Sciatic nerve (tissue), 2 donors: ENCODE data around the gene SLC6A20. TPM values are rescaled to one million over a fixed set of nuclear protein-coding genes. Genes with fewer than 3 reads are reported as not detected.

ENCODE experiments used
- ATAC-seq: fragments of 200-7000 bp; cut with Tn5 transposase; one replicate; pipeline ENCODE4 v1.9.1; 2020; ENCODE audit warnings: mild to moderate bottlenecking, moderate library complexity
- DNase-seq: peaks from one replicate; pipeline ENCODE4 v3.0.0-alpha.2; 2020; ENCODE audit warnings: low spot score
- intact Hi-C: fragments of 100-400 bp; cut with DNase I; formaldehyde crosslinking; loops from one replicate; pipeline ENCODE4 v1.14.2; 2022
- total RNA-seq: library from RNA; stranded (reverse); fragmentation: NEBNext Ultra II Directional; extraction: Animal tissue kit (Norgen Biotek cat#: 25700); gene quantifications from one replicate; pipeline ENCODE4 v1.2.1, GENCODE V29; 2021
- donor health status: DM: no; HTN: no; CAD: no.
- donor health status: DM: no; HTN: no; CAD: no.

Gene SLC6A20
- total RNA-seq, 1 donor from 2014 or later, result 8.2 TPM

- ATAC-seq, result no peak
- no peak for DNase-seq
- intact Hi-C loops, result no loop called here
These were observed 7.1 kb upstream of the SLC6A20 start for GRCh38 chr3:45803252-45803935.

DNA sequence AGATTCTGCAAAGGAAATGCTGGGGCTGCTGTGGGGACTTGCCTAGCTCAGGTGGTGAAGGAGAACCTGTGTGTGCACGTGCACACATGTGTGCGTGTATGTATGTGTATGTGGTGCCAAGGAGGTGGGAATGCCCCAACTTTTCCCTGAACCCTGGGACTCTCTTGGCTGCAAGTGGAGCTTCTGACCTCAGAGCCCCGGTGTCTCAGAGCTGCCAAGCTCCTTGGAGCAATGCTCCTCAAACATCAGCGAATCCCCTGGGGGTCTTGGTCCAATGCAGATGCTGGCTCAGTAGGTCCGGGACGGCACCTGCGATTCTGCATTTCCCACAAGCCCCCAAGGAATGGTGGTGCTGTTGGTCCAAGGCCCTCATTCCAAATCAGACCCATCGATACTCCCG, 5.8 kb upstream of the SLC6A20 start:
- intact Hi-C loops, result no loop called here
- ATAC-seq (no peak), DNase-seq (no peak)

GRCh38 chr3:45800611-45801010, 4.3 kb upstream of the SLC6A20 start:
- intact Hi-C loops, result no loop called here
- ATAC-seq, result no peak
- DNase-seq, result no peak

GRCh38 chr3:45799586-45799985, 3.2 kb upstream of the SLC6A20 start:
- intact Hi-C loops, result no loop called here
- DNase-seq (no peak), ATAC-seq (no peak)

DNA sequence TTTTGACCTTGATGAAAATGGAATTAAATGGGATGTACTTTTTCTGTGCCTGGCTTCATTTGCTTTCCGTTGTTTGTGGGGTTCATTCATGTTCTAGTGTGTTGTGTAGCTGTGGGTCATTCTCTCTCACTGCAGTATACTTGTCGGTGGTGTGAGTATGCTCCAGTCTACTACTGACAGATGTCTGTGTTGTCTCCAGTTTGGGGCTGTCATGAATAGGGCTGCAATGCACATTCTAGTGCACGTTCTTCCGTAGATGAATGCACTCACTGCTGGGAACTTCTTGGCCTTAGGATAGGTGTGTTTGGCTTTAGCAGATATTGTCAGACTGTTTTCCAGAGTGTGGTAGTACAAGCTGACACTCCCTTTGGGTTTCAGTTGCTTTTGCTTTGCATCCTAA, 1.7 kb upstream of the SLC6A20 start:
- no peak for DNase-seq
- intact Hi-C loops, result no loop called here
- no peak for ATAC-seq

GRCh38 chr3:45796902-45797637, 734 bp upstream of the SLC6A20 start:
- intact Hi-C loops, result no loop called here
- DNase-seq (no peak), ATAC-seq (no peak)

- intact Hi-C loops, result no loop called here
- ATAC-seq, result no peak
- no peak for DNase-seq
These were observed 841 bp downstream of the SLC6A20 start for GRCh38 chr3:45795509-45795881.

- ATAC-seq (no peak), DNase-seq (no peak)
- intact Hi-C loops, result no loop called here
These were observed 1.7 kb downstream of the SLC6A20 start for GRCh38 chr3:45794660-45795059.

DNA sequence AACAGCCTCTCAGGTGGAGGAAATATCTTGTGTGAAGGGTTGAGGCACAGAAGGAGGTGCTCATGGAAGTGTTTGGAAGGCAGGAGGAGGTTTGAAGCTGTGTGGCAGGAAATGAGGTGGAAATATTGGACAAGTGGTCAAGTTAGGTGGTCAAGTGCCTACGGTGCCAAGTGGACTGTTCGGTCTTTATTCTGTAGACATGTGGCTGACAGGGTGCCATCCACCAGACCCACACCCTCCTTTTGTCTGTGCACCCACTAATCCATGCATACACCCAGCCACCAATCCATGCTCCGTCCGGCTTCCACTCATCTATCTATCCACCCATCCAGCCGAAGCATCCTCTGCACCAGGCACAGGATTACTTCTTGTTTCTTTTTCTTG, 2.2 kb downstream of the SLC6A20 start:
- no peak for ATAC-seq
- intact Hi-C loops, result no loop called here
- no peak for DNase-seq

GRCh38 chr3:45793482-45794176, 2.7 kb downstream of the SLC6A20 start:
- ATAC-seq (no peak), DNase-seq (no peak)
- intact Hi-C loops, result no loop called here

DNA sequence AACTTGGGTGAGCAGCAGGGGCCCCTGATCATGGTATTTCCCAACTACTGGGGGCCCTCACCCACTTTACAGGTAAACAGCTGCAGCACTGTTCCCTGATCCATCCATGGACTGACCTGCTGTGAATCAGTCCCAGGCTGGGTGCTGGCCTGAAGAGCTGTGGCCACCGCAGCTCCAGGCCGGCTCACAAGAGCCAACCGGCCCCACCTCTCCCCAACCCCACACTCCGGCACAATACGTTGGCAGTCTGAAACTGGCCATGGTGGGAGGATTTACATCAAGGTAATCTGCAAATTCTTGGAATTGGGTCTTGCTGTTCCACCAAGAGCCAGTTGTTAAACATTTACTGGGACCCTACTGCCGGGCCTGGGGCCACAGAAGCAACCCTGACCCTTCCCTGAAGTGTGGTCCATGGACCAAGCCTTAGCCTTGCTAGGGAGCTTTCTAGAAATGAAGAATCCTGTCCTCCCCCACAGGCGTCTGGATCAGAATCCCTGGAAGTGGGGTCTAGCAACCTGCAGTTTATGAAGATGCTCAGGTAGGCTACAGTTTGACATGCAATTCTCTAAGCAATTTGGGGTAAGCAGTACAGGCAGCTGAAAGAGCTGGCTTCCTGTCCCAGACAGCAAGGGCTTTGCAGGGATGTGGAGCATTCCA, 3.7 kb downstream of the SLC6A20 start:
- ATAC-seq, result no peak
- intact Hi-C loops, result no loop called here

GRCh38 chr3:45792036-45792435, 4.3 kb downstream of the SLC6A20 start:
- DNase-seq, result no peak
- intact Hi-C loops, result no loop called here
- no peak for ATAC-seq

More for the DNA sequence above, 3.7 kb downstream of the SLC6A20 start:
- no peak for DNase-seq

DNA sequence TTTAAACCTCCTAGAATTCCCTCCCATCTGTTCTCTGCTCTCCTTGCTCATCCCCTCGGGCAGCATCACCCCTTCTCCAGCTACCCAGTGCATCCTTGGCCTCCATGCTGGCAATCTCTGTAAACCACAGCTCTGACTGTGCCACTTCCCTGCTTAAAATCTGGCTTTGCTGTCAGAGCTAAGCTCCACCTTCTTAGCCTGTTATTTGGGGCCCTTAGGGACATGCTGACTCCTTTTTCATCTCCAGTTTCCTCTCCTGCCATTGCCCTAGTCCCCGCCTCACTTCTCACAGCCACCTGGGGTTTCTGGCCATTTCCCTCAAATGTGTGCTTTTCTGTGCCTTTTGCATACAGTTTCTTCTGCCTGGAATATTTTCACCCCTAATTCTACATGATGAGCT, 5.7 kb downstream of the SLC6A20 start:
- ATAC-seq, result no peak
- no peak for DNase-seq
- intact Hi-C loops, result no loop called here

DNA sequence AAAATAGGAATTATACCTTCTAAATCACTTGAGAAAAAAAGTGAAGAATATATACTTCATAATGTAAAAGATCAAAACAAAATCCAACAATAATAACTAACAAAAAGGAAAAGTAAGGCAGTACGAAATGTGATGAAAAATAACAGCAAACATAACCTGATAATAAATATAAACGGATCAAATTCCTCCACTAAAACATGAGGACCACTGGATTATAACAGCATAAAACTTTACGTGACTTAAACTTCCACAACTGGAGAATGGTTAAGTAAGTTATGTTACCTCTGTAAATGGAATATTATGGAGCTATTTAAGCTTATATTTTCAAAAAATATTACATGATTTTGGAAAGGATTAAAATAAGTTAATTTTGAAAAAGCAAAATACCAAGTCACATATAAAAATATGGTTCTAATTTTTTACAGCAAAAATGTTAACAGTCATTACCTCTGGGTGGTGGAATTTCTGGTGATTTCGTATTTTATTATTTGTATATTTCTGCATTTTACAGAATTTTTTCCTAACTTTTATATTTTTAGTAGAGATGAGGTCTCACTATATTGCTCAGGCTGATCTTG, 7.0 kb downstream of the SLC6A20 start:
- intact Hi-C loops, result no loop called here
- no peak for DNase-seq
- ATAC-seq, result no peak

GRCh38 chr3:45787551-45787950, 8.8 kb downstream of the SLC6A20 start:
- ATAC-seq (no peak), DNase-seq (no peak)
- intact Hi-C loops, result no loop called here

DNA sequence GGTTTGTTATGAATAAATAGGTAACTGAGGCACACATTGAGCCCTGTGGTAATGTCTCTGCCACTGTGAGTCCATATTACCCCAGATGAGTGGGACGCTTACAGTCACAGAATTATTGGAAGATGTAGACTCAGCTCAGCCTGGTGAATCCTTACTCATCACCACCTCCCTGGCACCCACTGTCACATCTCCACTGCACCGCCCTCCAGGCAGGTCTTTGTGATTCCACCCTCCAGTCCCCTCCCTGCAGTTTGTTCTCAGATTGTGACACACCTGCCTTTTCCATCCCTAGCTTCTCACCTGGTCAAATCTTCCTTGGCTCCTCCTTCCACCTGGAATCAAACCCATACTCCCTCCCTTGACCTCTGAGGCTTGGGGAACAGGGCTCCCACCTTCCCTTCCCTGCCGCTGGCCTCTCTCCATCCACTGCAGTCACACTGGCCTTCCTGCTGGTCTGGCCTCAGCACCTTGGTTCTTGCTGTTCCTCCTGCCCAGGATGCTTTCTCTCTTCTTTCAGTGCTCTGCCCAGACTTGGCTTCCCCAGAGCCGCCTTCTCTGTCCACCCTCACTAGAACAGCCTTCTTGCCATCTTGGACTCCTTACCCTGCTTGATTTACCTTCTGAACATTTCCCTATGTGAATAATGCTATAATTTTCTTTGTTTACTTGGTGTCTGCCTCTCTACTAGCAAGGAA, 9.4 kb downstream of the SLC6A20 start:
- ATAC-seq (no peak), DNase-seq (no peak)
- intact Hi-C loops, result no loop called here

GRCh38 chr3:45785605-45786150, 10.7 kb downstream of the SLC6A20 start:
- intact Hi-C loops, result no loop called here
- no peak for DNase-seq

GRCh38 chr3:45783667-45784066, 12.7 kb downstream of the SLC6A20 start:
- ATAC-seq, result no peak
- intact Hi-C loops, result no loop called here
- no peak for DNase-seq

More at GRCh38 chr3:45785605-45786150, 10.7 kb downstream of the SLC6A20 start:
- no peak for ATAC-seq

DNA sequence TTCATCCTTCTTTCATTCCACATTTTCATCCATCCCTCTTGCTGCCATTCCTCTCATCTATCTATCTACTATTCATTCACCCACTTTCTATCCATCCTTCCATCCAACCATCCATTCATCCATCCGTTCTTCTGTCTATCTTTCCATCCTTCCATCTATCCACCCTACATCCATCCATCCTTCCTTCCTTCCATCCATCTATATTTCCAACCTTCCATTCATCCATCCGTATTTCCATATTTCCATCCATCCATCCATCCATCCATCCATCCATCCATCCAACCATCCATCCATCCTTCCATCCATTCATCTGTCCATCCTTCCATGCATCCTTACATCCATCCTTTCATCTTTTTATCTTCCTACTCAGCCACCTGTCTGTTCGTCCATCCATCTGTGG, 14.0 kb downstream of the SLC6A20 start:
- DNase-seq (no peak), ATAC-seq (no peak)
- intact Hi-C loops, result no loop called here
